ENCODE measurements around the gene FAM117B. TPM values are rescaled to one million over a fixed set of nuclear protein-coding genes. Genes with fewer than 3 reads are reported as not detected.

The FAM117B gene
- total and polyA plus RNA-seq, 4 experiments from 2014 or later = 4.8 to 27.1 (median 19.1) TPM

DNA sequence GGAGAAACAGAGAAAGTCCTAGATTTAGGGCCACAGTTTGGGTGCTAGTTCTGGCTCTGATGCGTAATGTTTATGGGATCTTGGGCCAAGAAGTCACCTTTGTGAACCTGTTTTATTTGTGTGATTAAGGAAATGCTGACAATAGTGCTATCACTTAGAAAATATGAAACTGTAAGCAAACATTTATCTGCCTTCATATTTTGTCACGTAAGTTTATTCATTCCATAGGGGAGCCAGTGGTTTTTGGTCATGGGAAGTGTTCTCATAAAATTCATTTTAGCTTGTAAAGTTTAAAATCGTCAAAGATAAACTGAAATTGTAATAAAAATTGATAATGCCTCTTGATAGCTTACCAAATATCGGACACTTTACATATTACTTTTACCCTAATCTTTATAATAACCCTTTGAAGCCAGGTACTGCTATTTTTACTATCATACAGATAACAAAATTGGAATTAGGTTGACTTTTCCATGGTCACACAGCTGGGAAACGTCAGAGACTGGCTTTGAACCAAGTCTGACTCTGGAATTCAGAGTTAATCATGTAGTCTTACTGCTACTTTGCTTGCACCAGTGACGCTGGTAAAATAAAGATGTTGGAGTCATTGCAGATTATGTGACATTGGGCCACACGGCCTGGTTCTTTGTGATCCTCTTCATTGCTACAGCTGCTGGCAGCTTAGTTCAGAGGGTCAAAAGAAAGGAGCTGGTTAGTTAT is 137.1 kb downstream of the FAM117B start:
- CTCF ChIA-PET (ENCODE audit: partially characterized antibody) = no interaction called here
- Mint-ChIP-seq H3K9me3 (no peaks in the 10 kb centered on the region), H3K4me1 (no peaks in the 10 kb centered on the region), H3K36me3 (peaks cover 32 to 50% of the 10 kb centered on the region in 2 donors), H3K27me3 (no peaks in the 10 kb centered on the region), H3K4me3 (no peak overlapping the region), H3K27ac (no peak overlapping the region)
- H3K27me3 ChIP-seq (ENCODE audit: insufficient read depth, low read length) = no peaks in the 10 kb centered on the region
- DNase-seq = no peak
- no peaks in the 10 kb centered on the region for H3K36me3 ChIP-seq (ENCODE audit: insufficient read depth, low read length)
- no peak overlapping the region for H3K27ac ChIP-seq (ENCODE audit: low read depth, low read length)
- H3K4me1 ChIP-seq (ENCODE audit: insufficient read depth, low read length) = no peaks in the 10 kb centered on the region
- no peaks in the 10 kb centered on the region for H3K9me3 ChIP-seq (ENCODE audit: control insufficient read depth in 1 of 2, low read length in 2 of 2)
- POLR2A ChIA-PET (ENCODE audit: partially characterized antibody) = no interaction called here
- intact Hi-C loops (cut with micrococcal nuclease) = no loop called here
- no peak overlapping the region for H3K4me3 ChIP-seq (ENCODE audit: low read length in 2 of 2)

DNA sequence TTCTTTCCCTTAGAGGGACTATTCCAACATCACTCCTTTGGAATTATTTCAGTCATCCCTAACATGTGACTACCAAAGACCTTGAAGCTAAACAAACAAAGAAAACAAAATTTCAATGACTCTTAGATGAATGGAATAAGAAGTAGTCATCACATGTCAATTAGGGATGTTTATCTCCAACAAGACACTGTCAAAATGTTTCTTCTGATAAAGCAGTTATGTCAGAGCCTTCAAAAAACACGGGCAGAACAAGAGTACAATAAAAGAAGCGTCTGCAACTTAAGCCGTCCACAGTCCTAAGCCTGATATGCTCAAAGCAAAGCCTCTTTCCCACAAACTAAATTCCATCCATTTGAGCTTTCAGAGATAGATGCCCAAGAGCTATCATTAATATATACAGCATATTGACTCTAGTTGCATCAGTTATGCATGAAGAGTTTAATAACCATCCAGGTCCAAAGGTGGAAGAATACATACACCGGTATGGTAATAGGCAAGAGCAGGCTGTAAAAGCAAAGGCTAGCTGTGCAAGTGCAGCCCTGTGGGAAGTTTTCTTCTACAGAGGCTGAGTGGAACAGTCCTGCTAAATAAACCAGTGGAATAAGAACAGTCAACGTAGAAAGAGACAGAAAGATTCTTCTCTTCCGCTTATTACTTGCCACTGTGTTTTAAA is 138.7 kb downstream of the FAM117B start:
- intact Hi-C loops (cut with micrococcal nuclease) = no loop called here
- Mint-ChIP-seq H3K4me1 (no peaks in the 10 kb centered on the region), H3K36me3 (peaks cover 34 to 53% of the 10 kb centered on the region in 2 donors), H3K4me3 (no peak overlapping the region), H3K9me3 (no peaks in the 10 kb centered on the region), H3K27me3 (no peaks in the 10 kb centered on the region), H3K27ac (no peak overlapping the region)
- no peaks in the 10 kb centered on the region for H3K9me3 ChIP-seq (ENCODE audit: control insufficient read depth in 1 of 2, low read length in 2 of 2)
- H3K4me1 ChIP-seq (ENCODE audit: insufficient read depth, low read length) = no peaks in the 10 kb centered on the region
- no peak for DNase-seq
- CTCF ChIA-PET (ENCODE audit: partially characterized antibody) = no interaction called here
- H3K36me3 ChIP-seq (ENCODE audit: insufficient read depth, low read length) = no peaks in the 10 kb centered on the region
- no peak overlapping the region for H3K27ac ChIP-seq (ENCODE audit: low read depth, low read length)
- POLR2A ChIA-PET (ENCODE audit: partially characterized antibody) = no interaction called here
- H3K4me3 ChIP-seq (ENCODE audit: low read length in 2 of 2) = no peak overlapping the region
- H3K27me3 ChIP-seq (ENCODE audit: insufficient read depth, low read length) = no peaks in the 10 kb centered on the region

DNA sequence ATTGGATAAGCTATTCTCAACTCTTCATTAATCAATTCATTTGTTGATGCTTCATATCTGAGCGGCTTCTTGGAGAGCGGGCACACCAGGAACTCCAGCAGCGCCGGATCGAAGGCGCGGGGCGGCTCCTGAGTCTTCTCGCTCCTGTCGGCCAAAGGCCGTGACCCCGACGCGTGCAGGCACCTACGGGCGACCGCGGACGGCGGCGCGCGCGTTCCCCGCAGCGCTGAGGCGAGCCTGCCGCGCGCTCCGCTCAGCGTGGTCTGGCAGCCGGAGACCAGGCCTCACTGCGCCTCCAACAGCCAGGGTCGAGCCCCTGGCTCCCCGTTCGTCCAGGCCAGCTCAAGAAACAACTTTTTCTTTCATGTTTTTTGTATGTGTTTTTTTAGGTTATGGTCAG is 139.3 kb downstream of the FAM117B start:
- no peaks in the 10 kb centered on the region for H3K4me1 ChIP-seq (ENCODE audit: insufficient read depth, low read length)
- intact Hi-C loops (cut with micrococcal nuclease) = no loop called here
- POLR2A ChIA-PET (ENCODE audit: partially characterized antibody) = no interaction called here
- Mint-ChIP-seq H3K4me3 (no peak overlapping the region), H3K9me3 (no peaks in the 10 kb centered on the region), H3K27me3 (no peaks in the 10 kb centered on the region), H3K27ac (no peak overlapping the region), H3K4me1 (peaks cover 0 to 2% (median 0%) of the 10 kb centered on the region in 4 donors), H3K36me3 (peaks cover 40 to 60% of the 10 kb centered on the region in 2 donors)
- H3K9me3 ChIP-seq (ENCODE audit: control insufficient read depth in 1 of 2, low read length in 2 of 2) = no peaks in the 10 kb centered on the region
- CTCF ChIA-PET (ENCODE audit: partially characterized antibody) = no interaction called here
- H3K36me3 ChIP-seq (ENCODE audit: insufficient read depth, low read length) = no peaks in the 10 kb centered on the region
- H3K27me3 ChIP-seq (ENCODE audit: insufficient read depth, low read length) = no peaks in the 10 kb centered on the region
- no peak for DNase-seq
- no peak overlapping the region for H3K27ac ChIP-seq (ENCODE audit: low read depth, low read length)
- H3K4me3 ChIP-seq (ENCODE audit: low read length in 2 of 2) = no peak overlapping the region

DNA sequence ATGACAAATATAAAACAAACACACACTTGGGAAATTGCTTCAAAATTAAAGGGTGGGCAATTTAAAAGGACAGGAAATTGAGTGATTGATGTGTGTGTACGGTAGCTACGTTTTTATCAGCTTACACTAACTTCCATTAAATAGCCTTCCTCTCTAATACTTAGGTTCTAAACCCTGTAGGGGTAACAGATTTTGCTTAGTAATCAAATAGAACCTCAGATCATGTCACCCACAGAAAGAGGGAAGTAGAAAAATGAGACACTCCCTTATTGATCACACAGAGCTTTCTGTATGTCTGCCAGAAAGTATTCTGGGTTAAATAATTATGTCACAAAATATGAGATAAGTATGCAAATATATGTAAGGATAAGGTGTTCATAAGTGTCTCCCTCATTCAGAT is 143.4 kb downstream of the FAM117B start:
- Histone ChIP-seq H3K36me3 (ENCODE audit: insufficient read depth, low read length) (no peaks in the 10 kb centered on the region), H3K27me3 (ENCODE audit: insufficient read depth, low read length) (no peaks in the 10 kb centered on the region), H3K9me3 (ENCODE audit: control insufficient read depth in 1 of 2, low read length in 2 of 2) (no peaks in the 10 kb centered on the region), H3K27ac (ENCODE audit: low read depth, low read length) (no peak overlapping the region), H3K4me3 (ENCODE audit: low read length in 2 of 2) (no peak overlapping the region), H3K4me1 (ENCODE audit: insufficient read depth, low read length) (no peaks in the 10 kb centered on the region)
- peaks cover 0 to 2% (median 0%) of the 10 kb centered on the region in 4 donors for H3K4me1 Mint-ChIP-seq
- H3K27ac Mint-ChIP-seq = no peak overlapping the region
- ChIA-PET CTCF (ENCODE audit: partially characterized antibody) (interaction anchor here (1.1 kb wide), 1 partner anchor 189 kb away, joined by 3 read pairs; no protein-coding TSS in a partner anchor), POLR2A (ENCODE audit: partially characterized antibody) (no interaction called here)
- intact Hi-C loops (cut with micrococcal nuclease) = no loop called here
- no peak for DNase-seq
- no peak overlapping the region for H3K4me3 Mint-ChIP-seq
- no peaks in the 10 kb centered on the region for H3K9me3 Mint-ChIP-seq
- H3K27me3 Mint-ChIP-seq = no peaks in the 10 kb centered on the region
- peaks cover 46 to 72% of the 10 kb centered on the region in 2 donors for H3K36me3 Mint-ChIP-seq

DNA sequence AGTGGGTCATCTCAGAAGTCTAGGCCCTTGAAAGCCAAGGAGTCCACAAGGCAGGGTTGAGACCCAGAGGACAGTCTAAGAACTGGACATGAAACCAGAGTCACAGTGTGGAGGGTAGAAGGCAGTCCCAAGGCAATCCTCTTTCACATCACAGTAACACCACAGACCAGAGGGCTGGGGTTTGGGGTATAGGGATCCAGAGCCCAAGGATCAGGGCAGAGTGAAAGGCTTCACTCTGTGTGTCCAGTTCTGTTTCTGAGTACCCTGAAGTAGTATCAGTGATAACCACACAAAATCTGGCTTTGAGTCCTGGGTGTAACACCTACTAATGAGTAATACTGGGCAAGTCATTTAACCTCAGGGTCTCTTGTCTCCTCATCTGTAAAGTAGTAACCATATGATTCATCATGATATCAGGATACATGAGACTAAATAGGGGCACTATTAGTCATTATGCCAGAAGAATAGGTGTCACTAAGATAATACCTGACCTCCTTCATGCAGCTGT is 145.8 kb downstream of the FAM117B start:
- Mint-ChIP-seq H3K4me3 (no peak overlapping the region), H3K4me1 (peaks cover 0 to 2% (median 0%) of the 10 kb centered on the region in 4 donors), H3K27me3 (no peaks in the 10 kb centered on the region), H3K27ac (peak overlapping the region in 1 of 7 donors; percentile 17), H3K9me3 (no peaks in the 10 kb centered on the region), H3K36me3 (peaks cover 40 to 61% of the 10 kb centered on the region in 2 donors)
- Histone ChIP-seq H3K4me3 (ENCODE audit: low read length in 2 of 2) (no peak overlapping the region), H3K9me3 (ENCODE audit: control insufficient read depth in 1 of 2, low read length in 2 of 2) (no peaks in the 10 kb centered on the region), H3K27ac (ENCODE audit: low read depth, low read length) (no peak overlapping the region), H3K36me3 (ENCODE audit: insufficient read depth, low read length) (no peaks in the 10 kb centered on the region), H3K27me3 (ENCODE audit: insufficient read depth, low read length) (no peaks in the 10 kb centered on the region), H3K4me1 (ENCODE audit: insufficient read depth, low read length) (no peaks in the 10 kb centered on the region)
- intact Hi-C loops (cut with micrococcal nuclease) = no loop called here
- no peak for DNase-seq
- ChIA-PET CTCF (ENCODE audit: partially characterized antibody) (no interaction called here), POLR2A (ENCODE audit: partially characterized antibody) (no interaction called here)

DNA sequence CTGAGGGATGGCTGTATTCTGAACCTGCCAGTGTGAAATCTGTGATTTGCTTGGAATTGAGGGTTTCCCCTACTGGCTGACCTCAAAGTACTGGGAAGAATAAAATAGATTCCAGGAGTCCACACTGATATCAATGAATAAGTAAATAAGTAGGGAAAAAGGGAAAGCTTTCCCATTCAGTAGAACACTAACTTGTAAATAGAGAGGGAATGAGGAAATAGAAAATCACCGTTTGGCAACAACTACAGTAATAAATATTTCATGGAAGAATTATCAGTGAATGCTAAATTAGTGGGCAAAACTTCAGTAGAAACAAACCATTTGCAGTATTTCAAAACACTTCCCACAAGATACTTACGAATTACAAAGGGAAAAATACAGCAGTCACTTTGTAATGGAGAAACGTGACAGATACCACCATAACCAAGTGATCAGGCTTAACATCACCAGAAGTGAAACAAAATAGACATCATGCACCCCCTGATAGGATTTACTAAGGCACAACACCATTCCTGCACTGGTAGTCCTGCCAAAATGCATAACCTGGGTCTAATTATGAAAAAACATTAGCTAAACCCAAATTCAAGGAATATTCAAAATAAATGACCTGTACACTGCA is 148.3 kb downstream of the FAM117B start:
- no peaks in the 10 kb centered on the region for H3K27me3 Mint-ChIP-seq
- Histone ChIP-seq H3K4me1 (ENCODE audit: insufficient read depth, low read length) (no peaks in the 10 kb centered on the region), H3K36me3 (ENCODE audit: insufficient read depth, low read length) (peaks cover 9% of the 10 kb centered on the region), H3K9me3 (ENCODE audit: control insufficient read depth in 1 of 2, low read length in 2 of 2) (no peaks in the 10 kb centered on the region), H3K27me3 (ENCODE audit: insufficient read depth, low read length) (no peaks in the 10 kb centered on the region), H3K4me3 (ENCODE audit: low read length in 2 of 2) (no peak overlapping the region), H3K27ac (ENCODE audit: low read depth, low read length) (no peak overlapping the region)
- ChIA-PET CTCF (ENCODE audit: partially characterized antibody) (no interaction called here), POLR2A (ENCODE audit: partially characterized antibody) (no interaction called here)
- peaks cover 0 to 2% (median 0%) of the 10 kb centered on the region in 4 donors for H3K4me1 Mint-ChIP-seq
- no peak overlapping the region for H3K4me3 Mint-ChIP-seq
- H3K9me3 Mint-ChIP-seq = no peaks in the 10 kb centered on the region
- intact Hi-C loops (cut with micrococcal nuclease) = no loop called here
- DNase-seq = no peak
- no peak overlapping the region for H3K27ac Mint-ChIP-seq
- peaks cover 51 to 61% of the 10 kb centered on the region in 2 donors for H3K36me3 Mint-ChIP-seq

DNA sequence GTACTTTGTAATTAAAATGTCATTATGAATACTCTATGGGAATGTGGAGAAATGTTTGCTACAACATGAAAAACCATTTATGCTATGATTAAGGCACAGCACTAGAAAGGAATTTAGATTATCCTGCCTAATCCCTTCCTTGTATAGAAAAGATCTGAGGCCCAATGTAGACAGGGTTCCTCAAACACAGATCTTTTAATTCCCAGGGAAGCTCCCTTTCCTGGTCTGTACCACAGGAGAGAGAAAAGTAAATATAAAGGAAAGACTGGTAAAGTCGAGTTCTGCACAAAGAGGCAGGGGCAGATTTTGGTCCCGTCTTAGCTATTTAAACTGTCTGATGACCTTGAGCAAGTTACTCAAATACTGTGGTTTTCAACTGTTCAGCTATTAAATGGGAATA is 152.1 kb downstream of the FAM117B start:
- Mint-ChIP-seq H3K4me3 (no peak overlapping the region), H3K27ac (no peak overlapping the region), H3K4me1 (no peaks in the 10 kb centered on the region), H3K36me3 (peaks cover 49 to 57% of the 10 kb centered on the region in 2 donors), H3K27me3 (no peaks in the 10 kb centered on the region), H3K9me3 (no peaks in the 10 kb centered on the region)
- H3K36me3 ChIP-seq (ENCODE audit: insufficient read depth, low read length) = peaks cover 9% of the 10 kb centered on the region
- H3K4me1 ChIP-seq (ENCODE audit: insufficient read depth, low read length) = no peaks in the 10 kb centered on the region
- POLR2A ChIA-PET (ENCODE audit: partially characterized antibody) = no interaction called here
- CTCF ChIA-PET (ENCODE audit: partially characterized antibody) = interaction anchor here (1.3 kb wide), 1 partner anchor 9 kb away, joined by 3 read pairs; no protein-coding TSS in a partner anchor
- no peak overlapping the region for H3K4me3 ChIP-seq (ENCODE audit: low read length in 2 of 2)
- intact Hi-C loops (cut with micrococcal nuclease) = no loop called here
- no peak overlapping the region for H3K27ac ChIP-seq (ENCODE audit: low read depth, low read length)
- DNase-seq = no peak
- no peaks in the 10 kb centered on the region for H3K27me3 ChIP-seq (ENCODE audit: insufficient read depth, low read length)
- no peaks in the 10 kb centered on the region for H3K9me3 ChIP-seq (ENCODE audit: control insufficient read depth in 1 of 2, low read length in 2 of 2)
